Measurements from ENCODE around the gene S100P.

GRCh38 chr4:6710282-6710681 lies 16.6 kb downstream of the S100P start:
- TF ChIP-seq NFIC (IDR thresholded peaks at IDR 0.05) (no peak), EP300 (IDR thresholded peaks at IDR 0.05; ENCODE audit: borderline replicate concordance) (no peak), YY1 (IDR thresholded peaks at IDR 0.05; ENCODE audit: low read depth) (no peak), ZBTB7A (IDR thresholded peaks at IDR 0.05; ENCODE audit: low read depth) (no peak), CREB1 (IDR thresholded peaks at IDR 0.05; ENCODE audit: low read depth) (no peak)
- TF ChIP-seq, protein P1, sequence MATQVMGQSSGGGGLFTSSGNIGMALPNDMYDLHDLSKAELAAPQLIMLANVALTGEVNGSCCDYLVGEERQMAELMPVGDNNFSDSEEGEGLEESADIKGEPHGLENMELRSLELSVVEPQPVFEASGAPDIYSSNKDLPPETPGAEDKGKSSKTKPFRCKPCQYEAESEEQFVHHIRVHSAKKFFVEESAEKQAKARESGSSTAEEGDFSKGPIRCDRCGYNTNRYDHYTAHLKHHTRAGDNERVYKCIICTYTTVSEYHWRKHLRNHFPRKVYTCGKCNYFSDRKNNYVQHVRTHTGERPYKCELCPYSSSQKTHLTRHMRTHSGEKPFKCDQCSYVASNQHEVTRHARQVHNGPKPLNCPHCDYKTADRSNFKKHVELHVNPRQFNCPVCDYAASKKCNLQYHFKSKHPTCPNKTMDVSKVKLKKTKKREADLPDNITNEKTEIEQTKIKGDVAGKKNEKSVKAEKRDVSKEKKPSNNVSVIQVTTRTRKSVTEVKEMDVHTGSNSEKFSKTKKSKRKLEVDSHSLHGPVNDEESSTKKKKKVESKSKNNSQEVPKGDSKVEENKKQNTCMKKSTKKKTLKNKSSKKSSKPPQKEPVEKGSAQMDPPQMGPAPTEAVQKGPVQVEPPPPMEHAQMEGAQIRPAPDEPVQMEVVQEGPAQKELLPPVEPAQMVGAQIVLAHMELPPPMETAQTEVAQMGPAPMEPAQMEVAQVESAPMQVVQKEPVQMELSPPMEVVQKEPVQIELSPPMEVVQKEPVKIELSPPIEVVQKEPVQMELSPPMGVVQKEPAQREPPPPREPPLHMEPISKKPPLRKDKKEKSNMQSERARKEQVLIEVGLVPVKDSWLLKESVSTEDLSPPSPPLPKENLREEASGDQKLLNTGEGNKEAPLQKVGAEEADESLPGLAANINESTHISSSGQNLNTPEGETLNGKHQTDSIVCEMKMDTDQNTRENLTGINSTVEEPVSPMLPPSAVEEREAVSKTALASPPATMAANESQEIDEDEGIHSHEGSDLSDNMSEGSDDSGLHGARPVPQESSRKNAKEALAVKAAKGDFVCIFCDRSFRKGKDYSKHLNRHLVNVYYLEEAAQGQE (IDR thresholded peaks at IDR 0.05; ENCODE audit: low read depth) = no peak

Measured in Ishikawa (cell line).